GM12878 (cell line): ENCODE measurements around the gene ACADS. TPM values are rescaled to one million over a fixed set of nuclear protein-coding genes. Genes with fewer than 3 reads are reported as not detected.
A peak's percentile ranks its signal among the peaks of the same experiment; 100 is the strongest.

ENCODE experiments used
- ATAC-seq: fragments of 200-7000 bp; cut with Tn5 transposase; 3 replicates; pipeline ENCODE4 v1.9.1; 2020; ENCODE audit warnings: mild to moderate bottlenecking, moderate library complexity
- BruUV-seq: library from RNA; stranded (reverse); fragments of 400-500 nt; replicated peaks from 2 replicates; lab custom pipeline; 2021; lab: Mats Ljungman, UMichigan
- CTCF ChIA-PET: fragments of 300-600 bp; sonication (Branson Sonifier 250); formaldehyde crosslinking; extraction: SDS; loops from one replicate; lab custom pipeline; 2021; ENCODE audit warnings: inconsistent platforms; lab: Yijun Ruan, JAX
- POLR2A ChIA-PET: fragments of 350-600 bp; formaldehyde crosslinking; extraction: SDS; loops from one replicate; lab custom pipeline; 2021; ENCODE audit warnings: inconsistent platforms; lab: Charles Lee
- RAD21 ChIA-PET: fragments of 300-600 bp; sonication (Branson Sonifier 250); formaldehyde crosslinking; loops from one replicate; lab custom pipeline; 2023; ENCODE audit warnings: antibody characterized with exemption; ENCODE audit not compliant: unreplicated experiment; lab: Charles Lee
- SMC1A ChIA-PET: fragments of 300-600 bp; sonication (Branson Sonifier 250); formaldehyde crosslinking; loops from one replicate; lab custom pipeline; 2023; ENCODE audit not compliant: unreplicated experiment, uncharacterized antibody; lab: Charles Lee
- DNase-seq: peaks from one replicate; pipeline ENCODE4 v3.0.0-alpha.2; 2011; ENCODE audit warnings: low read depth, low spot score
- FAIRE-seq: peaks from 3 replicates; lab custom pipeline; 2011; peaks lifted over from hg19 to GRCh38; lab: Jason Lieb, UNC
- H2AFZ ChIP-seq: 2 replicates; pipeline ENCODE4 v1.6.0; 2011; ENCODE audit warnings: low read depth, low read length, control low read depth; ENCODE audit not compliant: control insufficient read depth
- H3K27ac ChIP-seq: 2 replicates; pipeline ENCODE4 v1.5.1; 2011; ENCODE audit warnings: control low read depth; ENCODE audit not compliant: control insufficient read depth, insufficient read depth
- H3K27me3 ChIP-seq, 2 experiments: replicated peaks in 1 of 2; 2 replicates each; pipeline versions ENCODE4 v1.6.0 to v1.6.1; 2011; ENCODE audit warnings: low read length in 1 of 2; ENCODE audit not compliant: control insufficient read depth in 2 of 2, insufficient read depth in 2 of 2
- H3K36me3 ChIP-seq, 2 experiments: 2 replicates each; pipeline ENCODE4 v1.5.1; 2011; ENCODE audit warnings: low read length in 1 of 2; ENCODE audit not compliant: control insufficient read depth in 2 of 2, insufficient read depth in 2 of 2
- H3K4me1 ChIP-seq: 2 replicates; pipeline ENCODE4 v1.6.1; 2011; ENCODE audit warnings: mild to moderate bottlenecking, low read length, moderate library complexity, mixed read lengths; ENCODE audit not compliant: control insufficient read depth, insufficient read depth
- H3K4me2 ChIP-seq: 2 replicates; pipeline ENCODE4 v1.6.0; 2011; ENCODE audit warnings: control low read depth; ENCODE audit not compliant: control insufficient read depth, insufficient read depth
- H3K4me3 ChIP-seq: fragments of 200-600 bp; sonication (generic); 2 replicates; pipeline ENCODE4 v1.5.1; 2016
- H3K79me2 ChIP-seq: 2 replicates; pipeline ENCODE4 v1.6.0; 2011; ENCODE audit warnings: low read length; ENCODE audit not compliant: control insufficient read depth, insufficient read depth
- H3K9ac ChIP-seq: 2 replicates; pipeline ENCODE4 v1.8.0; 2011; ENCODE audit warnings: low read length, control low read depth, mixed read lengths; ENCODE audit not compliant: control insufficient read depth, insufficient read depth
- H3K9me3 ChIP-seq: replicated peaks from 3 replicates; pipeline ENCODE4 v1.5.1; 2011; ENCODE audit warnings: mild to moderate bottlenecking, low read length; ENCODE audit not compliant: control insufficient read depth, insufficient read depth
- H4K20me1 ChIP-seq: 2 replicates; pipeline ENCODE4 v1.6.0; 2011; ENCODE audit not compliant: control insufficient read depth, insufficient read depth
- BMI1 ChIP-seq: fragments of 450-650 bp; IDR thresholded peaks from 2 replicates; pipeline ENCODE4 v1.6.1; 2016; ENCODE audit warnings: mild to moderate bottlenecking, moderate library complexity, borderline replicate concordance
- DPF2 ChIP-seq: fragments of 450-650 bp; IDR thresholded peaks from 2 replicates; pipeline ENCODE4 v1.6.1; 2017; ENCODE audit warnings: mild to moderate bottlenecking
- GATAD2B ChIP-seq: fragments of 450-650 bp; conservative IDR thresholded peaks from 2 replicates; pipeline ENCODE4 v1.6.1; 2017; ENCODE audit warnings: low read depth, mild to moderate bottlenecking, moderate library complexity
- HCFC1 ChIP-seq: fragments of 150-350 bp; IDR thresholded peaks from 2 replicates; pipeline ENCODE4 v1.6.1; 2014; ENCODE audit warnings: low read length
- IKZF1 ChIP-seq: fragments of 450-650 bp; conservative IDR thresholded peaks from 2 replicates; pipeline ENCODE4 v1.6.1; 2017; ENCODE audit warnings: antibody characterized with exemption, mild to moderate bottlenecking
- LARP7 ChIP-seq: fragments of 450-650 bp; IDR thresholded peaks from 2 replicates; pipeline ENCODE4 v1.6.1; 2017; ENCODE audit warnings: mild to moderate bottlenecking
- MEF2A ChIP-seq: IDR thresholded peaks from 2 replicates; pipeline ENCODE4 v1.6.1; 2011; ENCODE audit warnings: low read depth, mild to moderate bottlenecking, low read length, moderate library complexity; ENCODE audit not compliant: insufficient read depth
- PML ChIP-seq: IDR thresholded peaks from 2 replicates; pipeline ENCODE4 v1.6.1; 2012; ENCODE audit warnings: low read length, inconsistent platforms
- RCOR1 ChIP-seq: conservative IDR thresholded peaks from 2 replicates; pipeline ENCODE4 v1.6.1; 2012; ENCODE audit warnings: low read depth, low read length, improper control_type of control experiment
- SMAD5 ChIP-seq: IDR thresholded peaks from 2 replicates; pipeline ENCODE4 v1.6.1; 2016; ENCODE audit warnings: antibody characterized with exemption, low read depth
- ZNF274 ChIP-seq: IDR thresholded peaks from one replicate; pipeline ENCODE4 v1.8.0; 2011; ENCODE audit not compliant: insufficient read length, insufficient read depth
- ZNF687 ChIP-seq: fragments of 450-650 bp; IDR thresholded peaks from 2 replicates; pipeline ENCODE4 v1.6.1; 2017; ENCODE audit warnings: mild to moderate bottlenecking, moderate library complexity
- WGBS: methylation state at CpG from one replicate; pipeline ENCODE4 v1.1.6; 2016; ENCODE audit warnings: low lambda C conversion rate; ENCODE audit not compliant: insufficient replicate concordance, insufficient coverage; ENCODE audit errors: missing lambda C conversion rate; 5-methylcytosine and 5-hydroxymethylcytosine counted together
- in situ Hi-C: fragments of 300-500 bp; cut with MboI; formaldehyde crosslinking; loops from 9 replicates; pipeline ENCODE4 v1.14.3; 2018; ENCODE audit warnings: mixed read lengths
- intact Hi-C: fragments of 100-400 bp; cut with micrococcal nuclease; formaldehyde crosslinking; loops from one replicate; pipeline ENCODE4 v1.14.2; 2022; ENCODE audit not compliant: unreplicated experiment
- polyA plus RNA-seq, 11 experiments: library from polyadenylated mRNA; depleted of rRNA in 4 of 11; unstranded in 6 of 11; stranded (reverse) in 5 of 11; fragments of >200 nt; fragmentation: Nextera tagmentation in 4 of 11; fragmentation: Illumina TruSeq in 1 of 11; extraction: Ambion mirVana in 4 of 11; extraction: Trizol in 1 of 11; gene quantifications; 1 replicate in 1 of 11; 2 replicates in 10 of 11; pipeline versions ENCODE4 v1.2.1 to v1.2.3, GENCODE V29; 2011 to 2016; ENCODE audit warnings: inconsistent platforms in 2 of 11, missing spikeins in 2 of 11, low read depth in 1 of 11
- total RNA-seq, 4 experiments: library from RNA; depleted of rRNA in 3 of 4; stranded (reverse); fragments of >200 nt in 3 of 4; fragmentation: Illumina TruSeq in 1 of 4; extraction: Trizol in 1 of 4; gene quantifications; 2 replicates each; pipeline versions ENCODE4 v1.2.1 to v1.2.3, GENCODE V29; 2013 to 2021

ACADS gene
- total and polyA plus RNA-seq, 10 of the 15 experiments (the other 5 are each of a cell fraction or from before 2014, with no cell fraction given), result 0.05 to 18.1 (median 10.2) TPM

DNA sequence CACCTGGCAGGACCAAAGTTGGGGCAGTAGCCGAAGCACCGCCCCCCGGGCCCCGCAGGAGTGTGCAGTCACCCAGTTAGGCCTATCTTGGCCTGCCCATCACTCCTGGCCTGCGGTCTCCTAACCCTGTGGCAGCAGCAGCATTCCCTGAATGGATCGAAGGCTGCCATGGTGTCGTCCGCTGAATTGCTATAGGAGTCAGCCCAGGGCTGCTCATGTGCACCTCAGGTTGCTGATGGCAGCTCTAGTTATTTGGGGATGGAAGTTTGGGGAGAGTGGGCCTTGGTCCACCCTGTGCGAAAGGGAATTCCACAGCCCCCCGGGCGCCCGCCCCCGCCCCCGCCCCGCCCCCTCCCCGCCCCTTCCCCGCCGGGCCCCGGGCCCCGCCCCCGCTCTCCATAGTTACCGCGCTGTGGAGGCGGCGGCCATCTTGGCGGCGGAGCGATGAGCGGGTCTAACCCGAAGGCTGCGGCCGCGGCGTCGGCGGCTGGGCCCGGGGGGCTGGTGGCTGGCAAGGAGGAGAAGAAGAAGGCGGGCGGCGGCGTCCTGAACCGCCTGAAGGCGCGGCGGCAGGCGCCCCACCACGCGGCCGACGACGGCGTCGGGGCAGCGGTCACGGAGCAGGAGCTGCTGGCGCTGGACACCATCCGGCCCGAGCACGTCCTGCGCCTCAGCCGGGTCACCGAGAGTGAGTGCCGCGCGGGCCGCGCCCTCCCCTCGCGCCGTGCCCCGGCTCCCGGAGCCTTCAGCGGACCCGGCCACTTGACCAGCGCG is 15.4 kb upstream of the ACADS start, which contains the start of gene UNC119B (continued):
- TF ChIP-seq RCOR1, result no peak
- TF ChIP-seq HCFC1, result no peak
- no peak for TF ChIP-seq PML
- TF ChIP-seq MEF2A, result no peak
- TF ChIP-seq ZNF274, result no peak

GRCh38 chr12:120710805-120711296 is 14.8 kb upstream of the ACADS start:
- SMC1A ChIA-PET, result interaction anchor here (0.7 to 5.3 kb wide), 11 partner anchors 13 to 261 kb away, joined by 3 to 68 read pairs (median 5); partner anchors contain the start of genes MLEC and POP5
- in situ Hi-C loops, result loop anchor here (5.0 kb wide), 2 partner anchors 64 to 129 kb away; partner anchors contain the start of gene POP5
- POLR2A ChIA-PET, result interaction anchor here (0.9 to 3.5 kb wide), 6 partner anchors 12 to 102 kb away, joined by 3 to 21 read pairs (median 4); partner anchors contain the start of gene MLEC
- intact Hi-C loops, result loop anchor here (5.0 kb wide), 2 partner anchors 84 to 261 kb away; no protein-coding TSS in a partner anchor
- BruUV-seq, result no TSS peak
- no peak for FAIRE-seq
- H3K79me2 ChIP-seq, result peaks cover 15% of the 10 kb centered on the region
- DNase-seq, result no peak
- H2AFZ ChIP-seq, result peak overlapping the region; percentile 80
- H4K20me1 ChIP-seq, result no peaks in the 10 kb centered on the region
- RAD21 ChIA-PET, result interaction anchor here (0.8 to 3.9 kb wide), 8 partner anchors 10 to 261 kb away, joined by 4 to 37 read pairs (median 8); partner anchors contain the start of gene MLEC
- peak overlapping the region; percentile 81 for H3K9ac ChIP-seq
- peak; percentile 67 for ATAC-seq
- WGBS, result 1% methylated on average over 31 of the region's 31 CpGs
- H3K4me2 ChIP-seq, result peak overlapping the region; percentile 89
- peaks cover 15% of the 10 kb centered on the region for H3K4me1 ChIP-seq
- no peaks in the 10 kb centered on the region for H3K27me3 ChIP-seq
- peak overlapping the region; percentile 62 for H3K27ac ChIP-seq
- peak overlapping the region; percentile 68 for H3K4me3 ChIP-seq
- peaks cover 0 to 13% of the 10 kb centered on the region in 2 experiments; a peak in 3 of 4 replicates for H3K36me3 ChIP-seq
- H3K9me3 ChIP-seq, result no peaks in the 10 kb centered on the region
- CTCF ChIA-PET, result interaction anchor here (0.9 to 5.5 kb wide), 10 partner anchors 9 to 128 kb away, joined by 3 to 88 read pairs (median 4); partner anchors contain the start of gene POP5
- TF ChIP-seq GATAD2B (0 out of 2 replicates have a peak, but pooled peaks have one; percentile 55), SMAD5 (no peak), BMI1 (no peak), ZNF687 (0 out of 2 replicates have a peak, but pooled peaks have one; percentile 6), IKZF1 (peak; percentile 14; the same call in 1 of the 2 replicates), LARP7 (0 out of 2 replicates have a peak, but pooled peaks have one; percentile 10), DPF2 (peak; percentile 27; the same call in 1 of the 2 replicates)
